Stimulated activated CD8-positive, alpha-beta memory T cell treated with anti-CD3 and anti-CD28 coated beads, Interleukin-15, amount 100 ng/mL, for 4 hours (primary cell): ENCODE data around the gene DDN.
A peak's percentile ranks its signal among the peaks of the same experiment; 100 is the strongest.

Source experiments
- DNase-seq, 2 donors: peaks; one replicate each; pipeline ENCODE4 v3.0.0-alpha.2; 2020; ENCODE audit warnings: low read depth in 2 of 2

The DDN gene

GRCh38 chr12:49013428-49013827 is 14.3 kb upstream of the DDN start:
- DNase-seq: no peak

GRCh38 chr12:49012739-49013138 is 13.6 kb upstream of the DDN start:
- DNase-seq: no peak

- DNase-seq: no peak
Observed at GRCh38 chr12:49010092-49010668, 11.0 kb upstream of the DDN start.

DNA sequence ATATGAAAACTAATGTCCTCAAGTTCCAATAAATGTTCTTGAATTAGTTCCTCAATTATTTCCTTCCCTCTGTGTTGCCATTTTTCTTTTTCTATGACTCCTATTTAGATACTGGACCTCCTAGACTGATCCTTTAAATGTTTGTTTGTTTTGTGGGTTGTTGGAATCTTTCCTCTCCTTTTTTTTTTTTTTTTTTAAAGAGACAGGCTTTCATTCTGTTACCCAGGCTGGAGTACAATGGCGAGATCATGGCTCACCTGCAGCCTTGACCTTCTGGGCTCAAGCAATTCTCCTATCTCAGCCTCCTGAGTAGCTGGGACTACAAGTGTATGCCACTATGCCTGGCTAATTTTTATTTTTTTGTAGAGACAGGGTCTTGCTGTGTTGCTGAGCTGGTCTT is 9.8 kb upstream of the DDN start:
- no peak for DNase-seq

- no peak for DNase-seq
Observed at GRCh38 chr12:49000346-49000745, 1.2 kb upstream of the DDN start.

DNA sequence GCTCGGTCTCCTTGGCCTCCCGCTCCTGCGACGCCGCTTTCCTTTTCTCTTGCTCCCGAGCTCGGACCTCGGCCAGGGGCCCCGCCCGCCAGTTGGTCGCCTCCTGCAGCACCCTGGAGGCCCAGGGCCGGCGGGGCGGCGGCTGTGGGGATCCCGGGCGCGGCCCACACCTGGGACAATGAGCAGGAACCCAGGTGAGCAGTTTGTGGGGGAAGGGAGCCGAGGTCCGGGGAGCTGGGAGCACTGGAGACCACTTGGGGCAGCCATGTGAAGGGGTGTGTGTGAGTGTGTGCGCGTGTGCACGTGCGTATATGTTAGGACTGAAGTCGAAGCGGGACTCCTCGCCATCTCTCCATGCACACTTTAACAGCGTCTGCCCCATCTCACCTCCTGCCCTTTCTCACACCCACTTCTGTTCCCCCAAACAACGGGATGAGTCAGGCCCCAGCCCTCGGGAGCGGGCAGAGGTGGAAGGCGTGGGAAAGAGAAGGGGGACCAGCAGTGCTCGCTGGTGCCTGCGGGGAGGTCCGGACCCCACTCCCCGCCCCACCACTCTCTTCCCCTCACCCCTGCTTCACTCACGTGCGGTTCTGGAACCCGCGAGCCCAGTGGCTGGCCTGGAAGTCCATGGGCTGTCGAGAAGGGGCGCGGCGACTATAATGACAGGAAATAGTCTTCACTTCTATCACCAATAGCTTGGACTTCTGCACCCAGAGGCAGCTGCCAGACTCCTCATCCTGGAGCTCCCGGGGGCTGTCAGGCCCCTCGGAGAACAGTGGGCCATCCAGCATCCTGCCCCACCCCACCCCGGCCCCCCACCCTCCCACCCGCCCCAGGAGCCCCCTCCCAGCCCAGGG is 450 bp downstream of the DDN start:
- DNase-seq: no peak

GRCh38 chr12:48997719-48998496 is 1.3 kb downstream of the DDN start:
- DNase-seq: no peak

DNA sequence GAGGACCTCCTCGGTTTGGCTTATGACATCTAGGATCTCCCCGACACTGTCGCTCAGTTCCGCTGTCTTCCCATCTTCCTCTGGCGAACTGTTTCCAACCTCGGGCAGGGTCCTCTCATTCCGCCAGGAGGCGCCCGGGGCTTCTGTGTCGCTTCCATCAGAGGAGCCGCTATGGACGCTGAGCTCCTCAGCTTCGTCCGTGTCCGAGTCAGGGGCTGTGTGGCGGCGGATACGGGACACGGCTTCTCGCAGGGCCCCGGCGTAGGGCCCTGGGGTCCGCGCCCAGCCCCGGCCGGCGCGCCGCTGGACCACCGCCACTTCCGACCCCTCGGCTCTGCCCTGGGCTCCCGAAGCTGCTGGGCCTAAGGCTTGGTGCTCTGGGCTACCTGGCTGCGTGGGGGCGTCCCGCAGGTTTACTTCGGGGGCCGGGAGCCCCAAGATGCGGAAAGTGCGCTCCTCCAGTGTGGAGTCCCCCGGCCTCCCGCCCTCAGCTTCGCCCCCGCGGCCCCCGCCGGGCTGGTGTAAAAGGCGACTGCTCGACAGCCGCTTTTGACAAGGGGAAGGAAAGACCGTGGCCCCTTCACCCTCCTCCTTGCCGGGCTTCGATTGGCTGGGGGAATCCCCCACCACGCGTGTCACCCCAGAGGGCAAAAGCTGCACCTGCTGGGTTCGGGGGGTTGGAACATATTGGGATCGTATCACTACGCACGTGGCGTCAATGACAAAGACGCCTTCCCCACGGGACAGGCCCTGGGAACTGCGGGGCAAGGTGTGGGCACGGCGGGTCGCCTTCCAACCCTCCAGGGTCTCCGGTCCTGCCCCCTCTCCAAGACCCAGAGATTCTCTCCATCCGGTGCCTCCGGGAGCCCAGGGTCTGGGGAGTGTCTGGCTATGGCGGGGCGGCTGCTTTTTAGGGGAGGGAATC is 2.1 kb downstream of the DDN start:
- DNase-seq: peak in 1 of 2 donors; percentile 32

GRCh38 chr12:48995086-48995879 is 3.9 kb downstream of the DDN start:
- DNase-seq: no peak

GRCh38 chr12:48994224-48995085 is 4.7 kb downstream of the DDN start:
- no peak for DNase-seq

- no peak for DNase-seq
Observed at GRCh38 chr12:48993787-48994186, 5.4 kb downstream of the DDN start.

- no peak for DNase-seq
Observed at GRCh38 chr12:48991247-48992050, 7.7 kb downstream of the DDN start.

DNA sequence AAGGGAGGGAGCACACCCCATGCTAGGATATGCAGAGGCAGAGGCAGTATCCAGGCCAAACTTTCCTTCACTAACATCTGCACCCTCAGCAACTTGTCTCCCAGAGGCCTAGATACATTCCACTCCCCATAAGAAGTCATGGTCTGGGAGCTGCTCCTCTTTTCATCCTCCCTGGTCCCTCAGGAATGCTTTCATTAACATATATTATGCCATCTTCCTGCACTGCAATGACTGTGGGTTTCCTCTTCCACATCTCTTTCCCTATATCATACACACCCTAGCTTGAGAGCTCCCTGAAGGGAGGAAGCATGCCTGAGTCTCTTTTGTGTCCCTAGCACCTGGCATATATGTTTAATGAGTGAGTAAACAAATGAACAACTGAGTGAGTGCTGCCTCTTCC is 8.6 kb downstream of the DDN start:
- no peak for DNase-seq

GRCh38 chr12:48988030-48988649 is 11.0 kb downstream of the DDN start:
- peak in 1 of 2 donors; percentile 32 for DNase-seq

DNA sequence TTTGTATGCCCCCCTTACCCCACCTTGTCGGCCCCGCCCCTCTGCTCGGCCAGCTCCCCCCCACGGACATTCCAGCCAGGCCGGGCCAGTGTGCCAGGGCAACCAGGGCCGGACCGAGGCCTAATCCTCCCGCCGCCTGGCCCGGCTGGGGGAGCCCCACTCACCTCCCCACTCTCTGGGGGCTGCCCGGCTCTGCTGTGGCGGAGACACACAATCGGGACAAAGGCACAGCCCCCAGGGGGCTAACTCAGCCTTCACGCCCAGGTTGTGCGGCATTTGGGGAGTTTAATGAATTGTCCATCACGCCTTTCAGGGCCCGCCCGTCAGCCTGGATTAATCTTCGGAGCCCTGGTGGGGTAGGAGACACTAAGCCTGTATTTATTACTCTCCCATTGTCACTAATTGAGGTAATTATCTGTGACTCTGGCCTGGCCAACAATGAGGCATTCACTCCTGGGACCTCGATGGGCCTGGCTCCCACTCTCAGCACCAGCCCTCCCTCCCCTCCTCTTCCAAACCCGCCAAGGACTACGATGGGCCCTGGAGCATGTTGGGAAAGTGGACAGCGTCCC is 12.4 kb downstream of the DDN start:
- DNase-seq: no peak

DNA sequence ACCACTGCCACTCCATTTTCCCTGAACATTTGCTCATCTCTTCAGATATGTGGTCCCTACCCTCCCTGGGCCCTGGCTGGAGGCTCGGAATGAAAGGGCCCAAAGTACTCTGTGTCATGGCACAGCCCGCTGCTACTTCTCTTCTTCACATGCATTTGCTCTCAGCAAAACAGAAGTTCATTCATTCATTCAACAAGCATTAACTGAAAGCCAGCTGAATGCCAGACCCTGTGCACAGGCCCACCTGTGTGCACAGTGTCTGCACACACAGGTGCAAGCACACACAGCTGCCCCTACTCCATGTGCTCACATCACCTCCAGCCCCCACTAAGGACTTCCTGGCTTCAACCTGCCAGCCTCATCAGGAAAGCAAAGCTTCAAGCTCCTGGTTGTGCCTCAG is 13.3 kb downstream of the DDN start:
- no peak for DNase-seq

DNA sequence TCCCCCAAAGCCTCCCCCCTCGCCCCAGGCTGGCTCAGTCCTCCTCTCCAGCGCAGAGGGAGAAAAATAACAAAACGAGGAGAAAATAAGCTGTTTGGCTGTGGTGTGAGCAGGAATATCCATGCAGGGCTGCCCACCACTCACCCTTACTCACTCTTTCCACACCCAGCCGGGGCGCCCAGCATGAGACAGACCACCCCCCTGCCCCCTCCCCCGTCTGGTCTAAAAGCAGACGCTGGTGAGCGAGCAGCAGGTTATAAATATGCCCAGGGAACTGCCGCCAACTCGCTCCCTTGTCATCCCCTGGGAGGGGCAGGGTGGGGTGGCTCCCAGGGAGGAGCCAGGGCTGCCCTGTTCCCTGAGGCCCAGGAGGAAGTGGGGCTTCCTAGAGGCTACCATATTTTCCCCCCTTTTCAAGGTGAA is 13.7 kb downstream of the DDN start:
- no peak for DNase-seq
